Suppressor macrophage treated with lipopolysaccharide for 1 hour (primary cell): Measurements from ENCODE around the gene ADGRL2.

Source experiments
- DNase-seq, 3 donors: peaks; one replicate each; pipeline ENCODE4 v3.0.0-alpha.2; 2020 to 2022

Gene ADGRL2

DNA sequence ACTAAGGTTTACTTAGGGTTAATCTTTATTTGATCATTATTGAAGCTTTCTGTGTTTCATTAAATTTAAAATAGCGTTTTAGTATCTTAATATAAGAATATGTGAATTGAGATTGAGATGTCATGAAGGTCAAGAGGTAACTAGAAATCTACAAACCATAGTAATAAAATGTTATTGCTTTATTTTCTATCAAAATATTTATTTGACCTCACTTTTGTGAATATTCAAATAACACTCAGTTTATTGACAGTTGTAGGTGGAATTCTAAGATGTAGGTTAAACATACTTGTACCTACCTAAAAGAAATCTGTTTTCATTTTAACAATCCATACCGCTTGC is 5.7 kb downstream of the ADGRL2 start:
- DNase-seq, result no peak

DNA sequence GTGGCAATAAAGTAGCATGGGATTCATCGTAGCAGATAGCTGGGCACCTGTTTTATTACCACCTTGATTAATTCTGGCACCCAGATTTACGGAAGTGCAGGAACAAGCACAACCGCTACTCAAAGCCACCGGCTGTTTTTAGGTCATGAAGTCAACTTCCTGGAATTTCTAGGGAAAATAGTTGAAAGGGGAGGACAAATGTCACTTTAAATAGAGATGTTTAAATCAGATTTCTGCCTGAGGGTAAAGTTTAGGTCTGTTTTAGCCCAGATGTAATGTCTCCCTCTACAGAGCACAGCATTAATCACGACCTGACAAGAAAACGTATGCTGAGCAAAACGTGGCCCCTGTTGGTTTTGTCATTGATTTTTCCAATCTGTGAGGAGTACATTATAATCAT is 8.0 kb downstream of the ADGRL2 start:
- DNase-seq, result no peak

DNA sequence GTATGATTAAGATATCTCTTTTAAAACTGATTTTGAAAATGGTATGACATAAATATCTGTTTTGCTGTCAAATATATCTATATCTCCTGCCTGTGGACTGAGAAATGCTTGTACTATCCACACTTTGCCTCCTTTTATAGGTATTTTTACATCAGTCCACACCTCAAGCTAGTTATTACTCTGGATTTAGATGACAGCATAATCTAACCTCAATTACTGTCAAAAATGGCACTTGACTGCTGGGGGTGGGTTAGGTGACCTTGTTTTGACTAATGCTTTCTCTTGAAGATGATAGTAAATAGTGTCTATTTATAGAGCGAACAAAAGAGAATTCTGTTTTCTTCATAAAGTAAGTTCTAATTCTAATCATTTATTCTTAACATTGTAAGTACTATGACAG is 9.1 kb downstream of the ADGRL2 start:
- no peak for DNase-seq

DNA sequence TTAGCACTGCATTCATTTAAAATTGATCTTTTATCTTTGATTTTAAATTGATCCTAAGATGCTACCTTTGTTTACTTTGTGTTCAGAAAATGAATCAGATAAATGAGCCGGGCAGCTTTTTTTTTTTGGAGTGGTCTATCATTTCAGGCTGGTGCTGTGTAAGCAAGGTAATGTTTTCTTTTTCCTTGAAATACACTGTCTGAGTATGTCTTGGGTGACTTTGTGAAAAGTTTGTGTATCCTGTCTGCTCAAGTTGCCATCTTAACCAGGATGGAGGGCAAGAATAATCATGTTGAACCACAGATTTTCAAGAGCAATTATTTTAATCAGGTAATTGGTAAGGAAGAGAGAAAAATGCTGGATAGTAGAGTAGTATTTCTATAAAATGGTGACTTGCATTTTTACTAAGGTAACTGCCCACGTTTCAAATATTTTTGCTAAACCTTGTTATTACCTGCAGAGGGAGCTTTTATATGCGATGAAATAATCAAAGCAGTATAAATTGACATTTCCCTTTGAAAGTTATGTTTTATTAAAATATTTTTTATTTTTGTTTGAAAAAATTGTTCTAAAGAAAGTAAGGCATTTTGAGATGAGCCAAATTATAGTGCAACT is 11.1 kb downstream of the ADGRL2 start:
- no peak for DNase-seq

DNA sequence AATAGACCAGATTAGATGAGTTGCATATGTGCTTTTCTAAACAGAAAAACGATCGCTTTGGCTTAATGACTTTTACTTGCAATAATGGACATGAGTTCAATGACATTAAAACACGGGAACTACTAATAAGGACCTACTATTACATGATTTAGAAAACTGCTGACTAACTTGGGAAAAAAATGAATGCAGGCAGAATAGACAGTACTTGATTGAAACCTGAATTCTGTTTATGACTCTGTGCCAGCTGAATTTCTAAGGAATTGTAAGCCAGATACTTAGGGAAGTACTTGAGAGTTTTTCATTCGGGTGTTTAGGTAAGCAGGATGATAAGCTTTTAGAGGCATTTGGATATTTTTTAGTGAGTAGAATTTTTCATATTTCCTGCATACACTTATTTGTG is 12.0 kb downstream of the ADGRL2 start:
- no peak for DNase-seq

DNA sequence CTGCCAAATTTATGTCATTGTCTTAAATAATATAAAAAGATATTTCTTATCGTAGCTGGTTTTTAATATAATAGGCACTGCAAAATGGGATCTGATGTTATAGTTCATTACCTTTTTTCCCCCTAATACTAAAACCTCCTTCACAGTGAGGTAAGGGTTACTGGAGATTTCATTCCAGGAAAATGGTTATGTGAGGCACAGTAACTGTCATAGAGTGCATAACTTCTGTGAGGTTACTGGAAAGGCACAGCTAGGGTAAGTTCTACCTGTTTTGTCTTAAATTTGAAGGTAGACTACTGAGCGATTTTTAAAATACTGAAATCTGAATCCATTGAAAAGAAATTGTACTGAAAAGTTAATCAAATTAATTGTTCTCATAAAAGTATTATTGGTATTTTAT is 13.0 kb downstream of the ADGRL2 start:
- no peak for DNase-seq

DNA sequence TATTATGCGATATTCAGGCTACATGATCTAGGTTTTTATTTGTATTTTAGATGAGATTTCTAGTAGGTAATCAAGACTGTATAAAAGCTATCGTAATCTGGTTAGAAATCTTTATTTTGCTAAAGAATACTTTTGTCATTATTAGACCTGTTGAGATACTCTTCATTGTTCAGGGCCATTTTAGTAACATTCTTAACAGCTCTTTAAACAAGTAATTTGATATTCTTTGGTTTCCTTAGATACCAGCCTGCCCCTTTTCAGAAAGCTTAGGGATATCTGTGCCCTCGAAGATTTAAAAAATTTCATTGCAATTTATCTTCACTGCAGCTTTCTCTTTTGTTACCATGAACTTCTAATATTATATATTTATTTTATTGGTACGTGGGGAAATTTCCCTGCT is 18.9 kb downstream of the ADGRL2 start:
- DNase-seq, result no peak

DNA sequence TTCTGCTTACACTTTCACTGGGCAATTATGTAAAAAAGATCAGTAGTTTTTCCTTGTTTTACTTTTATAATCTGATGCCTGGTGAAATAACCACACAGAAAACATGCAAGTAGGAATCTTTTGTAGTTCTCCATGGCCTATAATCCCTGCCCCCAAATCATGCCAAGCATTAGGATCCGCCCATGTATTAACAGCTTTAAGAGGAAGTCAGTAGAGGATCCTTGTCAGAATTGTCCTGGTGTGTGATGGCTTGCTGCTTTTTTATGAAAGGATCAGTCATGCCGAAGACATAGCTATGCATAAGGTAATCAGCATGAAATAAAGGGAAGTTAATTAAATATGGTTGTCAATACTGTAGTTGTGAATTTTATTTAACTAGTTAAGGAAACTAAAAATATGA is 20.0 kb downstream of the ADGRL2 start:
- DNase-seq, result no peak

DNA sequence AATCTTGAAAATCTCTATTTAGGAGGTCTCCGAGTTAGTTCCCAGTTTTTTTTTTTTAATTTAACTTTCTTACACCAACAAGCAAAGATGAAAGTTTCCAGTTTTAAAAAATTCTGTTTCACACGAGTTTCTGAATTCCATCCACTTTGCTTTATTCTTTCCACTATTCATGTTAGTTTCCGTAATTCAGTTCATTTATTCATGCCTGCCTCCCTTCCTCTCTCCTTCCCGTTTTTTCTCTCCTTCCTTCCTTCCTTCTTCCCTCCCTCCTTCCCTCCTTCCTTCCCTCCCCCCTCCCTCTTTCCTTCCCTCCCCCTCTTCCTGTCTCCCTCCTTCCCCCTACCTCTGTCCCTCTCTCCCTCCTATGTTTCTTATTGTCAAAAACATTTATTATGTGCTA is 22.3 kb downstream of the ADGRL2 start:
- DNase-seq, result no peak

DNA sequence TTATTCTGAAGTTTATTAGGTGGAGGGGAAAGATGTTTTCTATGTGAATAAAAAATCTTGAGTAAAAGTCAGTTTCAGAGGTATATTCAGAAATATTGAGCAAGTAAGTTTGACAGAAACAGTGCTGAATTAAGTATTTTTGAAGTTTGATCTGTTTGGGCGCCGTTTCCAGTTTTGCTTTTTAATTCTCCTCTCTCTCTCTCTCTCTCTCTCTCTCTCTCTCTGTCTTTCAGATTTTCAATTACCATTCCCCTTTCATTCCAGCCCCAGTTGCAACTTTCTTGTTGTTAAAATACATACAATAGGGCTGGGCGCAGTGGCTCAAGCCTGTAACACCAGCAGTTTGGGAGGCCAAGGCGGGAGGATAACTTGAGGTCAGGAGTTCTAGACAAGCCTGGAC is 24.0 kb downstream of the ADGRL2 start:
- DNase-seq, result no peak

DNA sequence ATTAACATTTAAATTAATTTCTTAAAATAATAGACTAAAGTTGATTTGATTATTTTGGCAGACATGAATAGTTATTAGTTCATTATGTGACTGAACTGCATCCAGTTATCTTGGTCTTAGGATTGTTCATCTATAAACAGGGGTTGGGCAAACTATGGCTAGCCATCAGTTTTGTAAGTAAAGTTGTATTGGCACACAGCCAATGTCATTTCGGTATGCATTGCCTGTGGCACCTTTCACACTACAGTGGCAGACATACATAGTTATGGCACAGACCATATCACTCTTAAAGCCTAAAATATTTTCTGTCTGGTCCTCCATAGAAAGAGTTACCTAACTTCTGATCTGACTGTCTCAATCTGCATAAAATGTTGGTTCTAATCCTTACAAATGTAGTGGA is 27.2 kb downstream of the ADGRL2 start:
- no peak for DNase-seq

DNA sequence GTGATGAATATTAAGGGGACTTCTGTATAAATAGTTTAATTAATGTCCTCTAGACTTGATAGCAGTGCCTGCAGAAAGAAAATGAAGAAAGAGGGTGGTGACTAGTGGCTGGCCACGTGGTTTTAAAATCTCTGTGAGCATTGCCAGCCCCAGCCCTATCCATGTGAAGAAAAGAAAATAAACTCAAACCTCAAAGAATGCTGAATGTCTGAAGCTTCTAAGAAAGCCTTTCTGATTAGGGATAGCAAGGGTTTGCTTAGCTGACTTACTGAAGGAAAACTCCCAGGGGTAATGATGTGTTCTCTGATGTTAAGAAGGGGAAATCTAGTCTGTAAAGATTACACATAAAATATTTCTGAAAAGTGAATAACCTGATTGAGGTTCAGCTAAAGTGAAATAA is 31.8 kb downstream of the ADGRL2 start:
- DNase-seq, result no peak

DNA sequence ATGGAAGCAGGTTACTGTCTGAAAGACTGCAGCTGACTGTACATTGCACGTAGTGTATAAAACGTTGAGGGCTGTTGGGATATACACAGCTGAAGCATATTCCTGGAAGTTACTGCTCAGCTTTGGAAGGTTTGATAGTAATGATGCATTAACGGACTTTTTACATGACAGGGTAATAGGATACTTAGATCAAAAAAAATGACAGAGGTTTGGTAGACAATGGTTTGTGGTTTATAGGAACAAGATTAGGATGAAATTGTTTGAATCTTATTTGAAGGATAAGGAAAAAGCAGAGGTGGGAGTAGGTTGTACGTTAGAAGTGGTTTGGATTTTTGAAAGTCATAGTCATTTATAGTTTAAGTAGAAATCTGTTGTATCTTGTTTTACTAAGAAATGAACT is 33.0 kb downstream of the ADGRL2 start:
- no peak for DNase-seq

DNA sequence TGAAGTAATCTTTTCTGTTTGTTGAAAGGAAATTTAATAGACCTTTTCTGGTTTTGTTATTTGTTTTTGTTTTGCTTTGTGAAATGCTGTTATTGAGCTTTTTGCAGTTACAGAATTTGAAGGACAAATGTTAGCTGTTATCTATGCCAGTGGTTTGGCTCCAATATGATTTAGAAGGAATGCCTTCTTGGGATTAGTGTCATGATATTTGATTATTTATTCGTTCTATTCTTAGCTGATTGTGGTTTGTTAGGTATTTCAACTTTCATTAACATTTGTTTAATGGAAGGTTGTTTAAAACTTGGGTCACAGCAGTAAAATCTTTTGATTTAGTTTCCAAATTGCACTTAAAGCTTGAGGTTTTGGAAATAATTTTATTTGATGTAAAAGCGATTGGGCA is 33.5 kb downstream of the ADGRL2 start:
- no peak for DNase-seq

DNA sequence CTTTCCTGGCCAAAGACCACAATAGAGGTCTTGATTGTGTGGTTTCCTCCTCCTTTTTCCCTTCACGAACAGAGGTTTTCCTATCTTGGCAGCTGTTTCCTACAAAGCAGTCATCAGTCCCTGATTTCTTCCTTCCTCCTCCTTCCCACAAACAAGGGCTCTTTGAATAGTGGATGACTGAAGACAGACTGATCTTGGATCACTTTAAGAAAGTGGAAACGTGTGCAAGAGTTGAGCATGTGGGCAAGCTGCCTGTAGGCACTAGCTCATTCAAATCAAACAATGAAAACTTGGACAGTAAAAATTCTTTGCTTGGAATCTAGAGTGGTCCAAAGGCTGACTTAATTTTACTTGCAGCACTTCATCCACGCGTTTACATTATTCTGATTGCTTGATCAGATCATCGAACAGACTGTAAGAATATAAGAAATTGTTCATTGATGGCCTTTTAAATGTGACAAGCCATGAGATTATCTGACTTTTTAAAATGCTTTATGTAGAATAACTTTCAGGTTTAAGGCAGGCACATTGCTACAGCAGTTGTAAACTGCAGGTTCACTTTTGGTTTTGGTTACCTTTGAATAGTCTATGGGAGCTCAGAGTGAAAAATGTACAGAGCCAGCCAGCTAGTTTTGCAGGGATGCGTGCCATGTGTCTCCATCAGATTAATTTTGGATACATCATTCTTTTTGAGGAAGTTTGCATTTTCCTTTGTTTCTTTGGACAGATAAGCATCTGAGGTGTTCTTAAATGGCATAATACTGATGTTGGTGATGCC is 34.4 kb downstream of the ADGRL2 start:
- no peak for DNase-seq

DNA sequence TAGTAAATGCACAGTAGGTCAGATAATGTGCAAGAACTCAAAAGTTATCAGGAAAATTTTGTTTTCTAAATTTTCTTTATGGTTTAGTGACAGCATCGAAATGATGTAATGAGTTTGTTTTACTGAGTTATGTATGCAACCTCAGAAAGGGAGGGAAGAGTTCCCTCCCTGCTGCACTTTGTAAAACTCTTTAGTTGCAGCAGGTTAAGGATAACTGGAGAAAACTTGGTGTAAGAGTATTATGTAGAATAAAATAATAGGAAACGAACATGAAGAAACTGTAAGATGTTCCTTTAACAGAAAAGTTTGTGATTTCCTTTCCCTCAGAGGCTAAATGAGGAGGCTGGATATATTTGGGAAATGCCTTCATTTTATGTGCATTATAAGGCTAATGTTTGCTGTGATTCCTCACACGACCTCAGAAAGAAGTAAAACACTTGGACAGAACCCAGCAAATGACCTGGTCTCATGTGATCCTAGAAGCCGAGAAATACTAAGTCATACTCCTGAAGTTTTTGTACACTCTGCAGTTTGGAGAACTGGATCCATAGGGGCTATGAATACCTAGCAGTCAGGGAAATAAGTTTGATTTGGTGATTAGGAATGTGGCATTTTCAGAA is 35.4 kb downstream of the ADGRL2 start:
- no peak for DNase-seq

DNA sequence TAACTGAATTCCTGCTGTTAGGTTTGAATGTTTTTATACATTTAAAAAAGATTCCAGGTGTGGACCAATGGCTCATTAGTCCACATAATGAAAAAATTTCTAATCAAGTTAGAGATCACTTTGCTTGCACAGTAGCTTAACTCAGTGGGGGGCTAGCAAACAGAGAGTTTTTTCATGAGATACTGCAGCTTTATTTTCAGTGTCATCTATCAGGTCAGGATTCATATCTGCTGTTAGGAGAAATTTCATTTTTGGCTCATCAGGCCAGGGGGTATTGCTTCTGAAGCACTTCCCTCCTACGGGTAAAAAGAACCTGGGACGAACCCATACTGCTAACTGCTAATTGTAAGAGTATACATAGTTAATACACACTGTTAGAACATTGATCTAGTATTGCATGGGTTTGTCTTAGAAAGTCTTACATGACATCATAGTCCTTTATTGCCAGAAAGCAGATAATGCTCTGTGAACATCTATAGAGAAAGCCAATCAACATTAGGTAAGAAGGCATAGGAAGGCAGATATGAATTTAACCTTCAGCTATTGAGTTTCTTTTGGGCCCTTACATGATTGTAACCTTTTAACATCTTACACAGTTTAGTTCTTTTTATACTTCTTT is 38.0 kb downstream of the ADGRL2 start:
- DNase-seq, result no peak

DNA sequence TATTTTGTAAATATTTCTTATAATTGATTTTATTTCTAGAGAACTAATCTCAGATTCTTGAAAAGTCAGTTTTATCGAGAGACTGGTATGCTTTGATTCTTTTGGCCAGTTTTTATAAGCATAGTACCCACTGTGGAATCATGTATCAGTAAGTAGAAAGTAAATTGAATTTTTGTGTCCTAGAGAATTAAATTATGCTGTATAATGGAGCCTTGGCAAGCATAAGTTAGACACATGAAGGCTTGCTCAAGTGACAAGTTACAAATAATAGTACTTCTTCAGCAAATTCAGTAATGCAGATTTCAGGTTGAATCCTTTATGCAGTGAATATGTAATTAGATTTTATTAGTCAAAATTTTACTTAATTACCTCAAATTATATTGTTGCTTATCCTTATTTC is 40.1 kb downstream of the ADGRL2 start:
- DNase-seq, result no peak

DNA sequence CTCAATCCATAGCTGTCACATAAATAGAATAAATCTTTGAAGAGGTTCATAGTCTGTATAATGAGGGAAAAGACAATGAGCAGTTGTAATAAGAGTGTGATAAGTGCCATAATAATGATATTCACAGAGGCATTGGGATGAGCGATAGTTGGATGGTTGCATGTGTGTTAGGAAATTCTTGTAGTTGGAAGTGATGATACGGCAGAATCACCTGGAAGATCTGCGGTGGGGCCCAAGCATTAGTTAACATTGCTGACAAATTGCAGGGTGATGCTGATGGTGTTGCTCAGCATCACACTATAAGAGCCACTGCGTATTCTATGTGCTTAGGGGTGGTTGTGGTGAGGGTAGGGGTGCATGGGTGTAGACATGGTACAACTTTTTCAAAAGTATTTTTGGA is 41.1 kb downstream of the ADGRL2 start:
- DNase-seq, result no peak

DNA sequence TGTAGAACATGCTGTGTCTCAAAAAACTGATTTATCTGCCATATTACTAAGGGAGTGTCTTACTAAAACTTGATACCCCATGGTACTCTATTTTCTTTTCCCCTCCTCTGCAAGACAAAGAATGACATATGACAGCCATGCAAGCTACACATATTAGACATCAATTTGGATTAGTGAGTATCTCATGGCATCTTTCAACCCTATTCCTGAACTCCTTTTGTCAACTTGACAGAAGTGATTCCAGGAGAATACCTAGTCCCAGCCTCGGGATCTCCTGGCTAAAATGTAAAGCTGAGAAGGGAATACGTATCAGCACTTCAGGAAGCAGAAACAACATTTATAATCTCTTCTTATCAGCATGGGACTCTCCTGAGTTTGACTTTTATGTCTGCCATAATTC is 43.7 kb downstream of the ADGRL2 start:
- DNase-seq, result no peak

DNA sequence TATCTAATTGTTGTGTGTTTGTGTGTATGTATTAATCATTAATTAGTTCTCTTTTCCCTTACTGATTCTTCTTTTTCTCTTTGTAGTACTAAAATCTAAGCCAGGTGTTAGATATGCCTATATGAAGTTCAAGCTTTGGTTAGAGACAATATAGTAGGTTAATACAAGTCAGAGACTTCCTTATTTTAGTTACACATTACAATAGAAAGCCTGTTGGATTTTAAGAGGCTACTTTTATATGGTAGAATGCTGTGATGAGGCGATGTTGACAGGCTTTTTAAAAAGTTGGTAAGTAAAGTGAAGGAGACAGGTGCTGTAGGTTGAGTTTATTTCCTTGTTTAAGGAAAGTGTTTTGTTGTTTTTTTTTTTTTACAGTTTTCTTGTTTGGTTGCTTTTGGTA is 45.9 kb downstream of the ADGRL2 start:
- no peak for DNase-seq

DNA sequence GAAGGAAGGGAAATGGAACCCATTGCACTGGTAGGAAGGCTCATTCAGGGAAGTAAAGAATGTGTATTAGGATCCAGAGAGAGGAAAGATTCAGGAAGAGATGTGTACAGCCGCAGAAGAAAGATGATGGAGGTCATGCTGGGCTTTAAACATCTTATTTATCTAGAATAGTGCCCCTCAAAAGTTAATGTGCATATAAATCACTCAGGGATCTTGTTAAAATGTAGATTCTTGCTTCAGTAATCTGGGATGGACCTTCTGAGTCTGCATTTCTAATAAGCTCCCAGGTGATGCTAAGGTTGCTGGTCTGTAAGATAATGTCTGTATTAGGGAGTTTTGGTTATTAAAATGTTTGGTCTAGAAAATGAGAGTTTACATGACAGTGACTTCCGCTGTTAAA is 46.3 kb downstream of the ADGRL2 start:
- DNase-seq, result no peak

DNA sequence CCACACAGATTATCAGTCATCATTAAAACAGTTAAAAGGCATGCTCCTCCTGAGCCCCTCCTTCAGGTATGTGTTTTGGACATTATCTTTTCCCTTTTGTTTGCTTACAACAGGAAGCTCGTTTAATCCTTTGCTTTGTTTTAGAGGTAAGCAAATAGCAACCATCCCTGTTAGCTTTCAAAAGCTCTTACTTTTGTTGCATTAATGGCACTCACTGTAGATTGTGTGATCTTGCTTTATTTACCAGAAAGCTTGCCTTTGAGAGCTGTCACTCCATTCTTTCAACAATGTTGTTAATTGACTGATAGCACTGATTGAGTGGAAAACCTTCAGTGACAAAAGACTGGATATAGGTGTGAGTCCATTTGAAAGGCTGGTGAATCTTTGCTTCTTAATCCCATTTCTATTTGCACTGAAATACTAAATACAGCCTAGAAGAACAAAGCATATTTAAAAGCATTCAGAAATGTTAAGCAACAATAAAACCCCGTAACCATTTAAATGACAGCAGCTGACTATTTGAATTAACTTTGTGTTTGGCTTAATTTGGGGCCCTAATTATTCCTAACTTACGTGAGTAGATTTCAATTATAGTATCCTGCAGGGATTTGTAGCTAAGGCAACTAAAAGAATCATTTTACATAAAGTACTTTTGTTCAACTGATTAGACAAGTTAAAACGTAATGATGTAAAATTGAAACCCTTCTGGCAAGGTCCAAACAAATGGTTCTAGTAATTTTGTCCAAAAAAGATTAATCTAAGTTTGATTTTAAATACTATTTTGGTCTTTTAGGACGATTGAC is 48.3 kb downstream of the ADGRL2 start:
- DNase-seq, result no peak
